GM21367 (cell line): ENCODE data around the gene ZNF329.

ENCODE experiments used
- ATAC-seq: cut with Tn5 transposase; IDR thresholded peaks from one replicate; pipeline ENCODE4 v1.9.1; 2021; ENCODE audit not compliant: unreplicated experiment

ZNF329 gene

DNA sequence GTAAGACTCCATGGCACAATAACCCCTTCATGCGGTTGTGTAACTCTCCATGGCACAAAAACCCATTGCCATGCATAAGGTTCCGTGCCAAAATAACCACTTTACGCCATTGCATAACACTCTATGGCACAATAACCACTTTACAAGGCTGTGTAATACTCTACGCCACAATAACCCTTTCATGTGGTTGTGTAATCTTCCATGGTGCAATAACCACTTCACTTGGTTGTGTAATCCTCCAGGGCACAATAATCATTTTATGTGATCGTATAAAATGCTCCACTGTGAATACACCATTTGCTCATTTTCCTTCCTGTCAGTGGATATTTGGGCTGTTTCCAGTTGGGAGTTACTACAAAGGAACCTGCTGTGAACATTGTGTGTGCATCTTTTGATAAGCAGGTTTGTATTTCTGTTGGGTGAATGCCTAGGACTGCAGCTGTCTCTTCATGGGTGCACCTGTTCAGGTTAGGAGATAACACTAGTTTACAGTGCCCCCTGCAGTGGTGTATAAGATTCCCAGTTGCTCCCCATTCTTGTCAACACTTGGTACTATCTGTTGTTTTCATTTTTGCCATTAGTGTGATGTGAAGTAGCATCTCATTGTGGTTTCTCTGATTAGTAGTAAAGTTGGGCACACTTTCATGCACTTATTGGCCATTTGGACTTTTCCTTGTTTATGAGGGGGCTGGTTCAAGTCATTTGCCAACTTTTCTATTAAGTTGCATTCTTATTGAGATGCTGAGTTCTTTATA, 31.4 kb downstream of the ZNF329 start:
- no peak for ATAC-seq

DNA sequence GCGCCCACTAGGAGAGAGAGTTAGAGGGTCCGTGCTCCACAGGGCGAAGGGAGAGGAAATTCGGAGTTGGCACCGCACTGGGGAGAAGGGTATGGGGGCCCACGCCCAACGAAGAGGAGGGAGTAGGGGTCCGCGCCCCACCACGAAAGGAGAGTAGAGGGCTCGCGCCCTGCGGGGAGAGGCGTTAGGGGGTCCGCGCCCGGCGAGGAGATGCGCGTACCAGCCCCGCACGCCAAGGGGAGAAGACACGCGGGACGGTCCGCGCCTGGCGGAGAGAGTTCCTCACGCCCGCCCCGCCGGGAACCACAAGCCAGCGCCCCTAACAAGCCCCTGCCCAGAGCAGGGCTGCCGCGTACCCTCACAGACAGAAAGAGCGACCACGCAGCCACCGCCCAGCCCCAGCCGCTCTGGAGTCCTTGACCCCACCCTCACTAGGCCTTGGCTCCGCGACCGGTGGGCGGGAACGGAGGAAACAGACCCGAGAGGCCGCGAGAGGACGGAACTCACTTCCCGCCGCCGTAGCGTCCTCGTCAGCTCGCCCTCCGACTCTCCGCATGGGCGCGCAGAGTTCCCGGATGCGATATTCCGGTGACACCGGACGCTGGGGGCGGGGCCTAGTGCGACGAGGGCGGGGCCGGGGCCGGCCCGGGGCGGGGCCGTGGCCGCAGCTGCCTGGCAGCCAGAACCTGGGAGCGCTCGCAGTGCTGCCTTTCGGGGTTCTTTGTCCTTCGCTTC, 32.6 kb downstream of the ZNF329 start:
- ATAC-seq: no peak

GRCh38 chr19:58108546-58108817, 42.1 kb downstream of the ZNF329 start:
- ATAC-seq: no peak

GRCh38 chr19:58107778-58108545, 42.6 kb downstream of the ZNF329 start:
- ATAC-seq: no peak

DNA sequence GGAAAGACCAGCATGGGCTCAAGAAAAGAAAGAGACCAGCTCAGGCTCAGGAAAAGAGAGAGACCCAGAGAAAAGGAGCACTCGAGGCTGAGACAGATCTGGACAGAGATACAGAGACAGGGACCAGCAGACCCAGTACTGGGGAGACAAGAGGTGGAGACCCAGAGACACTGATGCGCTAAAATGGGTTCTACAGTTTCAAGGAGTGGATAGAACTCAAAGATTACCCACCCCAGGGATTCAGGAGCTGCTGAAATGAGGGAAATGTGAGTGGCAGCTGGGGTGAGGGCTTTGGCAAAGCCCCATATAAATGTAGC, 51.9 kb downstream of the ZNF329 start:
- ATAC-seq: no peak

- peak; percentile 67 for ATAC-seq
Measured at GRCh38 chr19:58097781-58098681, 52.6 kb downstream of the ZNF329 start, which contains the start of gene ZSCAN18. Gene ZSCAN18, minus strand, starts transcription at chr19:58098231. Its CDS starts 7,964 bp downstream, at chr19:58090267.

DNA sequence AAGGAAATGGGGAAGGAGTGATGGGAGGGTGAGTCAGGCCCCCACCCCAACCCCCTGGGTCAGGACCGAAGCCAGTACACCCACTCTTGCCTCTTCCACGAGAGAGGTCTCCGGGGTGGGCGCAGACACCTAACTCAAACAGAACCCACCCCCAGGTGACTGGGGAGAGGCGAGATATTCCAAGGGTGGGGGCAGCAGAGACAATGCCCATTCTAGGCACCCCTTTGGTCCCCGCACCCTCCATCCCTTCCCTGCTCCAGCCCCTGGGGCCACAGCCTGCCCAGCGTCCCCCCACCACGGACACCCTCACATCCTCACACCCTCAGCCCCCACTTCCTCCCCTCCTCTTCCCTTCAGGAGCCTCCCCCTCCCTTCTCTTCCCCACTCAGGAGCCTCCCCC, 53.2 kb downstream of the ZNF329 start:
- ATAC-seq: no peak

DNA sequence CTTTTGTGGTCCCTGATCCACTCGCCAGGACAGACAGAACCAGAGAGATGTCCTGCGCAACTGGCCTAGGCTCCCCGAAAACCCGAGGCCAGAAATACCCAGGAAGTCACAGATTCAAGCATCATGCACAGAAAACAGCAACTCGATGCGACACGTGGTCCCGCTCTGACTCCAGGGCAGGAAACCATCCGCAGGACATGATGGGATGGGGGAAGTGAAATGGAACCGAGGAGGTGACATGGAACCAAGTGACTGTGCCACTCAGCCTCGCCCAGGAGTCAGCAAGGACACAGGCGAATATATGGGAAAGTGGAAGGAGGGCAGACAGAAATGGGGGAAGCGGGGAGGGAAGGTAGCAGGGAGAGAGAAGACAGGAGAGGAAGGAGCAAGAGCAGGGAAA, 53.7 kb downstream of the ZNF329 start:
- no peak for ATAC-seq

DNA sequence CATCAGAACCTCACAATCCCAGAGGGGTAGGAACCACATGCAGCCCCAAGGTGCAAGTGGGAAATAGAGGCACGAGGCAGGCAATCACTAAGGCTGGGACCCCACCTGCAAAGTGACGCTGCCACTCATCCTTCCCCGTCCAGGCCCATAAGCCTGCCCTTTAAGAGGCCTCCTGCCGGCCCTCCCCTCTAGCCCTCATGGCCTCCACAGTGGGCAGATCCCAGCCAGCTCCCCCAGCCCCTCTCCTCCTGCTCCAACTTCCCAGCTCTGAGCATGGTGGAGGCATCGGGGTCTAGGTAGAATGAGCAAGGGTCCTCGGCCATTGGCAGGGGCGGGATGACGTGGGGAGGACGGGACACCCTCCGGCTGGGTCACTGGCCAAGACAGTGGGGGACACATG, 55.3 kb downstream of the ZNF329 start:
- ATAC-seq: no peak

- no peak for ATAC-seq
Measured at GRCh38 chr19:58093071-58093470, 57.5 kb downstream of the ZNF329 start.

GRCh38 chr19:58091251-58091995, 59.2 kb downstream of the ZNF329 start:
- ATAC-seq: no peak

- no peak for ATAC-seq
Measured at GRCh38 chr19:58089846-58090245, 60.7 kb downstream of the ZNF329 start.

DNA sequence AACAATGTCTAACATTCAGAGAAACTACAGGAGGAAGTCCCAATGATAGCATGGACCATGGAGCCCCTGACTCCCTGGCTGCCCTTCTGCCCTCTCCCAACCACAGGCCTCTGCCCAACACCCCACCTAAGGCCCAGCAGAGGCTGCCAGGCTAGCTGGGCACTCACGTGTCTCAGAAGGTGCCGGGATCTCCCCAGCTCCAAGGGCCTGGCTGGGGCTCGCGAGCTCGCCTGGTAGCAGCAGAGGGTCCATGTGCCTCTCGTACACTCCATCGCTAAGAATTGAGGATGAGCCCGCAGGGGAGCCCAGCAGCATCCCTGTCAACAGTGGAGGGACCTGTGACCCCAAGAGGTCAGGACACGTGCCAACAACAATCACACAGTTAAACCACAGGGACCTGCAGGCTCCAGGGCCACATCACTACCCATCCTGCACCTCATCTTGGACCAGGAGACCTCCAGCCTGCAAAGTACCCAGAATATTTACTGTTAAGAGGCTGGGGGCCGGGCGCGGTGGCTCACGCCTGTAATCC, 62.0 kb downstream of the ZNF329 start:
- no peak for ATAC-seq

- no peak for ATAC-seq
Measured at GRCh38 chr19:58086825-58087710, 63.5 kb downstream of the ZNF329 start.

- no peak for ATAC-seq
Measured at GRCh38 chr19:58085348-58085875, 65.2 kb downstream of the ZNF329 start.

DNA sequence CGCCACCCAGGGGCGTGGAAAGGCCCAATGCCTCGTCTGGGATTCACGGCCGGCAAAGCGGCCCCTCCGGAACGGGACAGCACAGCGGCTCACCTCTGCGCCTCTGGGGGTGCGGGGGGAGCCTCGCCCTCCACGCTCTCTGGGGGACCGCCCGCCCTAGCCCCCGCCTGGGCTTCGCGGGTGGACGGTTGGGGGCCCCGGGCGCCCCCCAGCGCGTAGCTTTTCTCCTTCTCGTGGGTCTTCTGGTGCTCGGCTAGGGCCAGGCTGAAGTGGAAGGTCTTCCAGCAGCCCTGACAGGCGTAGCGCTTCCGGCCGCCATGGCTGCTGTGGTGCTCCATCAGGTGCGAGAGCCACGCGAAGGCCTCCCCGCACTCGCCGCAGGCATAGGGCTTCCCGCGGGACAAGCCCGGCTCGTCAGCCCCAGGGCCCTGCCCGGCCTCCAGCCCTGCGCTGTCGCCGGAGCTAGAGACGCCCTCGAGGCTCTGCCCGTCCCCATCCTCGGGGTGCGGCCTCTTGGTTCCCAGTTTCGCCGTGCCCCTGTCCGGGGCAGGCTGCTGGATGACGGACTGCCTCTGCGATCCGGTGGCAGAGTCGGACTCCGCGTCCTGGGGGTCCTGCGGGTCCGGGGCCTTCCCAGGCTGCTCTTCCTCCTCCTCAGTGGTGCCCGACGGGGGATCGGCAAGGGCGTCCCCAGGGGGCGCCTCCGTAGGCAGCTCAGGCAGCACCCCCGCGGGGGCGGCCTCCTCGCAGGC, 65.8 kb downstream of the ZNF329 start:
- no peak for ATAC-seq

DNA sequence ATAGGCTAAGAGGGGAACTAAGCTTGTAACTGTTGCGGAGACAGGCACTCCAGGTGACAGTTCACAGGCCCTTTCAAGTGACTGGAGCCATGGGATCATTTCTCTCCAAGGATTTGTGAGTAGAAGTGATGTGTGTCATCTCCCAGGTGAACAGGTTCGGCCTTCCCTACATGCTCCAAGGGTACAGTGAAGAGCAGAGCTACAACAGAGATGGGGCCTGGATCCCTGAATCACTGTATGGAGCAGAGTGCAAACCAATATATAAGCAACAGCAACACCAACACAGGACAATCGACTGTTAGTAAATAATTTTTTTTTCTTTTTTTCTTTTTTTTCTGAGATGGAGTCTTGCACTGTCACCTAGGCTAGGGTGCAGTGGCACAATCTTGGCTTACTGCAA, 67.6 kb downstream of the ZNF329 start:
- no peak for ATAC-seq

DNA sequence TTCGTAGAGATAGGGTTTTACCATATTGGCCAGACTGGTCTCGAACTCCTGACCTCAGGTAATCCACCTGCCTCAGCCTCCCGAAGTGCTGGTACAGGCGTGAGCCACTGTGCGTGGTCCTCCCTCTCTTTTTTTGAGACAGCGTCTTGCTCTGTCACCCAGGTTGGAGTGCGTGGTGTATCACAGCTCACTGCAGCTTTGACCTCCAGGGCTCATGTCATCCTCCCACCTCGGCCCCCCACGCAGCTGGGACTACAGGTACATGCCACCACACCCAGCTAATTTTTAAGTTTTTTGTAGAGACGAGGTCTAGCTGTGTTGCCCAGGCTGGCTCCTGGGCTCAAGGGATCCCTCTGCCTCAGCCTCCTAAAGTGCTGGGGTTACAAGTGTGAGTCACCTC, 70.8 kb downstream of the ZNF329 start:
- no peak for ATAC-seq
